Measurements from ENCODE around the gene AK5.

Gene AK5

DNA sequence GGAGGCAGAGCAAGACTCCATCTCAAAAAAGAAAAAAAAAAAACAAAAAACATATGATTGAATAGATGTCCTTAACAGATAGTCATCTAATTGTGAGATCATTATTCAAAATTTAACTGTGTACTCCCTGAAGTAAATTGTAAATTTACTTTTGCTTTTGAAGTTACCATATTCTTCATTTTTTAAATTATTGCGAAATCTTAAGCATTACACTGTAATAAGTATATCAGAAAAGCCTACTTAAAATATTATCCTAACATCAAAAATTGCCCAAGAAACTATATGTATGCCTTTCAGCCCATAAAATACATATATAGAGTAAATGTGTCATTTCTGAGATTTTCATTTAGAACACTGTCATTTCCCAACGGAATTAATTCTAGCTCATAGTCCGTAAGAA, 91.9 kb downstream of the AK5 start:
- Histone ChIP-seq H3K4me2 (ENCODE audit: low read length) (no peak overlapping the region), H3K27ac (no peak overlapping the region), H3K9me3 (ENCODE audit: control insufficient read depth, low read length) (no peaks in the 10 kb centered on the region), H3K27me3 (ENCODE audit: control insufficient read depth, insufficient read depth, low read length) (no peaks in the 10 kb centered on the region), H3K9ac (no peak overlapping the region), H2AFZ (no peak overlapping the region), H3K4me1 (no peaks in the 10 kb centered on the region), H3K79me2 (no peaks in the 10 kb centered on the region), H3K36me3 (ENCODE audit: control insufficient read depth, insufficient read depth, low read length) (no peaks in the 10 kb centered on the region), H3K4me3 (ENCODE audit: low read depth, low read length) (no peak overlapping the region)
- TF ChIP-seq, protein P1, sequence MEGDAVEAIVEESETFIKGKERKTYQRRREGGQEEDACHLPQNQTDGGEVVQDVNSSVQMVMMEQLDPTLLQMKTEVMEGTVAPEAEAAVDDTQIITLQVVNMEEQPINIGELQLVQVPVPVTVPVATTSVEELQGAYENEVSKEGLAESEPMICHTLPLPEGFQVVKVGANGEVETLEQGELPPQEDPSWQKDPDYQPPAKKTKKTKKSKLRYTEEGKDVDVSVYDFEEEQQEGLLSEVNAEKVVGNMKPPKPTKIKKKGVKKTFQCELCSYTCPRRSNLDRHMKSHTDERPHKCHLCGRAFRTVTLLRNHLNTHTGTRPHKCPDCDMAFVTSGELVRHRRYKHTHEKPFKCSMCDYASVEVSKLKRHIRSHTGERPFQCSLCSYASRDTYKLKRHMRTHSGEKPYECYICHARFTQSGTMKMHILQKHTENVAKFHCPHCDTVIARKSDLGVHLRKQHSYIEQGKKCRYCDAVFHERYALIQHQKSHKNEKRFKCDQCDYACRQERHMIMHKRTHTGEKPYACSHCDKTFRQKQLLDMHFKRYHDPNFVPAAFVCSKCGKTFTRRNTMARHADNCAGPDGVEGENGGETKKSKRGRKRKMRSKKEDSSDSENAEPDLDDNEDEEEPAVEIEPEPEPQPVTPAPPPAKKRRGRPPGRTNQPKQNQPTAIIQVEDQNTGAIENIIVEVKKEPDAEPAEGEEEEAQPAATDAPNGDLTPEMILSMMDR (IDR thresholded peaks at IDR 0.05), result no peak

DNA sequence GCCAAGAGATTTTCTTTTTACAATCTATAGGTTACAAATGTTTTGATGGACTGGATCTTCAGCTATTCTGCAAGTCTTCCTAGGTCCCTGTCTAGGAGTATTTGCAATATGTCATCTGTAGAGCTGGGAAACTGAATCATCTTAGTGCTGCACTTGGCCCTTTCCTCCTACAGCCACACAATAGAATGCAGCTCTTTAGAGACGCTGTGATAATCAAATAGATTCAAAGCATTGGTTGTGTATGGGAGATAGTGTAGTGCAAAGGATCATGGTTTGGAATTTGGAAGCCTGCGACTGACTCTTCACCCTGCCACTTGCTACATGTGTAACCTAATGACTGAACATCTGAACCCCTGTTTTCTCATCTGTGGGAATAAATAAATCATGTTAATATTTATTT, 93.7 kb downstream of the AK5 start:
- H3K9me3 ChIP-seq (ENCODE audit: control insufficient read depth, low read length), result no peaks in the 10 kb centered on the region
- no peaks in the 10 kb centered on the region for H3K27me3 ChIP-seq (ENCODE audit: control insufficient read depth, insufficient read depth, low read length)
- H3K79me2 ChIP-seq, result no peaks in the 10 kb centered on the region
- no peaks in the 10 kb centered on the region for H3K36me3 ChIP-seq (ENCODE audit: control insufficient read depth, insufficient read depth, low read length)
- no peak overlapping the region for H3K27ac ChIP-seq
- TF ChIP-seq, protein P1 (IDR thresholded peaks at IDR 0.05), result no peak
- H3K4me2 ChIP-seq (ENCODE audit: low read length), result no peak overlapping the region
- H3K9ac ChIP-seq, result no peak overlapping the region
- H3K4me1 ChIP-seq, result no peaks in the 10 kb centered on the region
- H2AFZ ChIP-seq, result no peak overlapping the region
- no peak overlapping the region for H3K4me3 ChIP-seq (ENCODE audit: low read depth, low read length)

DNA sequence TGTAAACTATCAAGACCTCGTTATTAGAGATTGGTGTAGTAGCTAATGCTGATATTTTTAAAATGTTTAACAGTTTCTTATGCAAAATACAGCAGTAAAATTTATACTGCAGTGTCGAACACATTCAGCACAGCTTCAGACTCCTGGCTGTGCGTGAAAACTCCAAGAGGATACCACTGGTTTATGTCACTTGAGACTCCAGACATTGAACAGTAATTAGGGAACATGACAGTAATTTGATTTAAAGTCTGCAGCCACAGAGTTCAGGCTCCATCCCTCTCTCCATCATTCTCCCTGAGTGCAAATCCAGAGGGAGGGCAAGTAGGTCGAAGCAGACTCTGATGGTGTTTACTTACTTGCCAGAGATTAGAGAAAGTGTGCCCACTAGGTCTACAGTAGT, 94.2 kb downstream of the AK5 start:
- Histone ChIP-seq H2AFZ (no peak overlapping the region), H3K36me3 (ENCODE audit: control insufficient read depth, insufficient read depth, low read length) (no peaks in the 10 kb centered on the region), H3K4me2 (ENCODE audit: low read length) (no peak overlapping the region), H3K27ac (no peak overlapping the region), H3K79me2 (no peaks in the 10 kb centered on the region), H3K4me3 (ENCODE audit: low read depth, low read length) (no peak overlapping the region), H3K9me3 (ENCODE audit: control insufficient read depth, low read length) (no peaks in the 10 kb centered on the region), H3K27me3 (ENCODE audit: control insufficient read depth, insufficient read depth, low read length) (no peaks in the 10 kb centered on the region), H3K9ac (no peak overlapping the region), H3K4me1 (no peaks in the 10 kb centered on the region)
- TF ChIP-seq, protein P1 (IDR thresholded peaks at IDR 0.05), result no peak

DNA sequence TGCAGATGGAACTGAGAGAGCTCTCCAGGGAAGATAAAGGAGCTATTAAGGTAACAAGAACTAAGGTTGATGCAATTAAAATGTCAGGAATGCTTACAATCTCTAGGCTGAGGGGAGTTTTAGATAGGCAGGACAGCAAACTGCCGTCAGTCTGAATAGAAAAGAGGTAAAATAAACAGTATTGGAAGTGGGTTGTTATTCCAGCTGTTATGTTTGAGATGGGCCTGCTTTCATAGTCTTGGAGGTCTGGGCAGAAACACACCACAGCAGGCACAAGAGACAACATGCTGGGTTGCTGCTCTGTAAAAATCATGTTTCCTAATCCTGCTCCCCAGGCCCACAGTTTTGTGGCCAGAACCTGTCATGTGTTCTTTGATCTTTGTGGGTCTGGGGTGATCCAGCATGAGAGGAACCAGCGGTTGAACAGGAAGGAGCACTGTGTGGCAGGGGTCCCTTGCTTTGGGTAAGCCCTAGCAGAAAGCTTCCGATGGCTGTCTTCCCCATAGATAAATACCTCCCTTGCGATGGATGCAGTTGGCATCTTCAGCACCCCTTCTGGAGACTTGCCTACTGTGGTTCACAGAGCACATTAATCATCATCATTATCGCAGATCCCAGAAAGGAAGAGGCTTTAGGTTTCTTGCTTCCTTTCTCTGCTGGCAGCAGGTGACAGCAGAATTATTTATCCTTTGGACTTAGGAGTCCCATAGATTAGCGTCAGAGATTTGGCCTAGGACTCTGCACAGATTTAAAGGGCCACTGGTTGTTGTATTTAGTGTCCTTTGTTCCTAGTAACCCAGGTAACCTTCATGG, 97.1 kb downstream of the AK5 start:
- no peak overlapping the region for H3K4me2 ChIP-seq (ENCODE audit: low read length)
- H3K27ac ChIP-seq, result no peak overlapping the region
- no peak overlapping the region for H3K9ac ChIP-seq
- H3K4me1 ChIP-seq, result no peaks in the 10 kb centered on the region
- TF ChIP-seq, protein P1 (IDR thresholded peaks at IDR 0.05), result no peak
- H3K9me3 ChIP-seq (ENCODE audit: control insufficient read depth, low read length), result no peaks in the 10 kb centered on the region
- no peaks in the 10 kb centered on the region for H3K79me2 ChIP-seq
- H3K27me3 ChIP-seq (ENCODE audit: control insufficient read depth, insufficient read depth, low read length), result no peaks in the 10 kb centered on the region
- no peak overlapping the region for H3K4me3 ChIP-seq (ENCODE audit: low read depth, low read length)
- H3K36me3 ChIP-seq (ENCODE audit: control insufficient read depth, insufficient read depth, low read length), result no peaks in the 10 kb centered on the region
- no peak overlapping the region for H2AFZ ChIP-seq

DNA sequence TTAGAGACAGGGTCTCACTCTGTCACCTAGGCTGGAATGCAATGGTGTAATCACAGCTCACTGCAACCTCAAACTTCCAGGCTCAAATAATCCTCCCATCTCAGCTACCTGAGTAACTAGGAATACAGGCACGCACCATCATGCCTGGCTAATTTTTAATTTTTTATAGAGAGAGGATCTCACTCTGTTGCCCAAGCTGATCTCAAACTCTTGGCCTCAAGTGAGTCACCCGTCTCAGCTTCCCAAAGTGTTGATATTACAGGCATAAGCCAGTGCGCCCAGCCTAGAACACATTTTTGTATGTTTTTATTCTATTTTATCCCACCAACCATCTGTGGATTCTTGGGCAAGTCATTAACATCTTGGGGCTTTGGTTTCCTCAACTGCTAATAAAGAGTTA, 100.5 kb downstream of the AK5 start:
- H3K9me3 ChIP-seq (ENCODE audit: control insufficient read depth, low read length), result no peaks in the 10 kb centered on the region
- H2AFZ ChIP-seq, result no peak overlapping the region
- H3K4me1 ChIP-seq, result no peaks in the 10 kb centered on the region
- H3K4me2 ChIP-seq (ENCODE audit: low read length), result no peak overlapping the region
- H3K36me3 ChIP-seq (ENCODE audit: control insufficient read depth, insufficient read depth, low read length), result no peaks in the 10 kb centered on the region
- H3K4me3 ChIP-seq (ENCODE audit: low read depth, low read length), result no peak overlapping the region
- H3K79me2 ChIP-seq, result no peaks in the 10 kb centered on the region
- H3K27me3 ChIP-seq (ENCODE audit: control insufficient read depth, insufficient read depth, low read length), result no peaks in the 10 kb centered on the region
- no peak overlapping the region for H3K27ac ChIP-seq
- H3K9ac ChIP-seq, result no peak overlapping the region
- TF ChIP-seq, protein P1 (IDR thresholded peaks at IDR 0.05), result no peak
